Type B pancreatic cell (in vitro differentiated cells): ENCODE measurements around the gene EHD3. TPM values are rescaled to one million over a fixed set of nuclear protein-coding genes. Genes with fewer than 3 reads are reported as not detected.

Experiments used
- DNase-seq: peaks from one replicate; pipeline ENCODE4 v3.0.0; 2021; ENCODE audit warnings: mixed read lengths; ENCODE audit not compliant: unreplicated experiment; ENCODE audit errors: extremely low spot score
- H3K27ac Mint-ChIP-seq: 2 replicates; pipeline ENCODE4 v1.8.0; 2021; ENCODE audit warnings: mild to moderate bottlenecking, mixed read lengths
- H3K27me3 Mint-ChIP-seq: 2 replicates; pipeline ENCODE4 v1.8.0; 2021; ENCODE audit warnings: mixed read lengths
- H3K36me3 Mint-ChIP-seq: 2 replicates; pipeline ENCODE4 v1.8.0; 2021; ENCODE audit warnings: mixed read lengths
- H3K4me1 Mint-ChIP-seq: one replicate; pipeline ENCODE4 v1.8.0; 2021; ENCODE audit warnings: mixed read lengths; ENCODE audit not compliant: unreplicated experiment
- H3K4me3 Mint-ChIP-seq: 2 replicates; pipeline ENCODE4 v1.8.0; 2021; ENCODE audit warnings: mild to moderate bottlenecking, mixed read lengths
- H3K9me3 Mint-ChIP-seq: 2 replicates; pipeline ENCODE4 v1.8.0; 2021; ENCODE audit warnings: mixed read lengths
- total RNA-seq: library from RNA; stranded (reverse); gene quantifications from 2 replicates; pipeline ENCODE4 v1.2.1, GENCODE V29; 2021; ENCODE audit warnings: low replicate concordance
- TF ChIP-seq, protein P1 (sequence below): fragments of 200-600 bp; sonication (generic); conservative IDR thresholded peaks from 2 replicates; pipeline ENCODE4 v1.5.0; 2021; ENCODE audit warnings: antibody characterized with exemption, mild to moderate bottlenecking

The EHD3 gene
- total RNA-seq, 1 donor from 2014 or later: 8.9 TPM

DNA sequence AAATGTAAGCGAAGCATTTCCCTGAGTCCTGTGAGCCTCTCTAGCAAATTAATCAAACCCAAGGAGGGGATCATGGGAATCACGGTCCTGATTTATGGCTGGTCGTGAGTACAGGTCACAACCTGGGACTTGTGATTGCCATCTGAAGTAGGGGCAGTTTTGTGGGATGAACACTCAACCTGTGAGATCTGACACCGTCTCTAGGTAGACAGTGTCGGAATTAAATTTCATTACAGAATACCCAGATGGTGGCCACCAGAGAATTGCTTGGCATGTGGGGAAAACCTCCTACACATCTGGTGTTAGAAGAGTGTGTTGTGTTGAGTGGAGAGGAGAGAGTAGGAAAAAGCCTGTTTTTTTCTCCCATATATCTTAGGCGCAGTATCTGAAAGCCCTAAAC, 29.2 kb upstream of the EHD3 start:
- no peak for DNase-seq
- H3K27me3 Mint-ChIP-seq: peaks cover 31% of the 10 kb centered on the region
- TF ChIP-seq, protein P1, sequence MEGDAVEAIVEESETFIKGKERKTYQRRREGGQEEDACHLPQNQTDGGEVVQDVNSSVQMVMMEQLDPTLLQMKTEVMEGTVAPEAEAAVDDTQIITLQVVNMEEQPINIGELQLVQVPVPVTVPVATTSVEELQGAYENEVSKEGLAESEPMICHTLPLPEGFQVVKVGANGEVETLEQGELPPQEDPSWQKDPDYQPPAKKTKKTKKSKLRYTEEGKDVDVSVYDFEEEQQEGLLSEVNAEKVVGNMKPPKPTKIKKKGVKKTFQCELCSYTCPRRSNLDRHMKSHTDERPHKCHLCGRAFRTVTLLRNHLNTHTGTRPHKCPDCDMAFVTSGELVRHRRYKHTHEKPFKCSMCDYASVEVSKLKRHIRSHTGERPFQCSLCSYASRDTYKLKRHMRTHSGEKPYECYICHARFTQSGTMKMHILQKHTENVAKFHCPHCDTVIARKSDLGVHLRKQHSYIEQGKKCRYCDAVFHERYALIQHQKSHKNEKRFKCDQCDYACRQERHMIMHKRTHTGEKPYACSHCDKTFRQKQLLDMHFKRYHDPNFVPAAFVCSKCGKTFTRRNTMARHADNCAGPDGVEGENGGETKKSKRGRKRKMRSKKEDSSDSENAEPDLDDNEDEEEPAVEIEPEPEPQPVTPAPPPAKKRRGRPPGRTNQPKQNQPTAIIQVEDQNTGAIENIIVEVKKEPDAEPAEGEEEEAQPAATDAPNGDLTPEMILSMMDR: no peak
- no peaks in the 10 kb centered on the region for H3K4me1 Mint-ChIP-seq
- no peaks in the 10 kb centered on the region for H3K9me3 Mint-ChIP-seq
- no peak overlapping the region for H3K4me3 Mint-ChIP-seq
- H3K36me3 Mint-ChIP-seq: no peaks in the 10 kb centered on the region
- no peak overlapping the region for H3K27ac Mint-ChIP-seq

DNA sequence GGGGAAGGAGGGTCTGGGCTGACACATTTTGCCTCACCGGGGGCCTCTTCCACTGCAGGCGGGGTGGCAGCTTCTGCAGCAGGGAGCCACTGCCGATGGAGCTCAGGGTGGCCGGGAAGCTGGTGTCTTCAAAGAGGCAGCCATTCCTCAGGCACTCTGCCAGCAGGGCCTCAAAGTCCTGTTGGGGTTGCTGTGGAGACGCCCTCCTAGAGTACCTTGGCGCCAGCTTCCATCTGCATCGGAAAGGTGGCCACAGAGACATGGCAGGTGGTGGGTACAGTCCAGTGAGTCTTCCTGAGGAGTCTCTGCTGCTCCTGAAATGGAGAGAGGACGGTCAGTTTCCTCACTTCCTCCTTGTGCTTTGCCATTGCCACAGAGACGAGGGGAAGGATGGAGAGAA, 28.8 kb upstream of the EHD3 start:
- Mint-ChIP-seq H3K4me1 (no peaks in the 10 kb centered on the region), H3K4me3 (no peak overlapping the region), H3K27me3 (peaks cover 31% of the 10 kb centered on the region), H3K27ac (no peak overlapping the region), H3K36me3 (no peaks in the 10 kb centered on the region), H3K9me3 (no peaks in the 10 kb centered on the region)
- TF ChIP-seq, protein P1: no peak
- DNase-seq: no peak

DNA sequence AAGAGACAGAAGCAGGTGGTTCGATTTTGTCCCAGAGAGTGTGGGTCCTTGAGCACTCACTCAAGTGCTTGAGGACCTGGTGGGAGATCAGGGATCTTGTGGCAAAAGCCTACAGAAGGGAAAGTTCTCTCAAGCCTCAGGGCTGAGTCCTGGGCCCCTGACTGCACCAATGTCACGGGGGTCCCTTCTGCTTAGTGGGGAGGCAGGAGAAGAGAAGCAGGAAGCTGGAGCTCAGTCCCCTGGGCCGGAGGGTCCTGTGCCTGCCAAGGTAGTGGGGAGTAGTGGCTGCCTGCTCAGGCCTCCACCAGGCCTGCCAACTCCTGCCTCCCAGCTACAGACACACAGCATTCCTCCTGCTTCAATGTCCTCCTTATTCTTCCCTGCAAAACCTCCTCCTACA, 28.3 kb upstream of the EHD3 start:
- no peak overlapping the region for H3K27ac Mint-ChIP-seq
- H3K36me3 Mint-ChIP-seq: no peaks in the 10 kb centered on the region
- TF ChIP-seq, protein P1: no peak
- H3K4me3 Mint-ChIP-seq: no peak overlapping the region
- no peaks in the 10 kb centered on the region for H3K4me1 Mint-ChIP-seq
- DNase-seq: no peak
- H3K27me3 Mint-ChIP-seq: peaks cover 31% of the 10 kb centered on the region
- no peaks in the 10 kb centered on the region for H3K9me3 Mint-ChIP-seq

DNA sequence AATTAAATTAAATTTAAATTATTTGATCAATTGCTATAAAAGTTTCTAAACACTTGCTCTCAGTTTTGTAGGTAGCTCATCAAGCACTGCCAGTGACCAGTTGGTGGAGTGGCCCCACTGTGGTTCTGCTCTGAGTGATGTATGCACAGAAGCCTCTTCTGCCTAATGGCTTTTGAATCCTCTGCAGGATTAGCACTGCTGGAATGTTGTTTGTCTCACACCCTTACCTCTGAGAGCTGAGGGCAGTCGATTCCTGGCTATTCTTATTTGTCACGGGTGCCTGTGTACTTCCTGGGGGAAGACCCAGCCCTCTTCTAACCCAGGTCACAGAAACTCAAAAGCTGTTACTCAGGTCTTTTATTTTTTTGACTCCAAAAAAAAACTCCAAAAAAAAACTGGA, 26.2 kb upstream of the EHD3 start:
- Mint-ChIP-seq H3K36me3 (no peaks in the 10 kb centered on the region), H3K4me1 (peaks cover 3% of the 10 kb centered on the region), H3K27ac (peak overlapping the region; percentile 48), H3K9me3 (no peaks in the 10 kb centered on the region), H3K4me3 (no peak overlapping the region), H3K27me3 (peaks cover 18% of the 10 kb centered on the region)
- DNase-seq: no peak
- TF ChIP-seq, protein P1: no peak

DNA sequence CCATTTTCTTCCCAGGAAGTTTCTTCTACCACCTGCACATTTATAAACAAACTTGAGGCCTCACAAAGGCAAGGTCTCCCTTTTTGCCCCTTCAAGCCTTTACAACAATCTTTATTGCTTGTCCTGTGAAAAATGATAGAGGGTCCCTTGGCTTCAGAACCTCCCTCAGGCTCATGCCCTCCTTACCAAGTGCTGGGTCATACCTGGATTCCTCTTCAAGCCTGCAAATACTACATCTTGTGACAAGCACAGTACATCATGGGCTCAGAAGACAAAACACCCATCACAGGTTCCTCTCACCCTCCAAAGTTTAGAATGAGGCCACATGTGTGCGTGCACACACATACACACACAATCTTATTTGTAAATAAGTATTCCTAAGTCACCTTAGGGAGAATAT, 25.7 kb upstream of the EHD3 start:
- peaks cover 8% of the 10 kb centered on the region for H3K4me1 Mint-ChIP-seq
- peak overlapping the region; percentile 45 for H3K4me3 Mint-ChIP-seq
- TF ChIP-seq, protein P1: no peak
- H3K9me3 Mint-ChIP-seq: no peaks in the 10 kb centered on the region
- no peak for DNase-seq
- peaks cover 13% of the 10 kb centered on the region for H3K27me3 Mint-ChIP-seq
- peak overlapping the region; percentile 48 for H3K27ac Mint-ChIP-seq
- no peaks in the 10 kb centered on the region for H3K36me3 Mint-ChIP-seq
